Brain microvascular endothelial cell (primary cell): ENCODE results near the gene MLLT10.
"Not testable (repeated sequence)": the region's sequence is repeated elsewhere in the genome, so short reads cannot be mapped to it uniquely, and the experiment has no call there.

Experiments
- DNase-seq: peaks from one replicate; pipeline ENCODE4 v3.0.0-alpha.2; 2020
- H3K27ac ChIP-seq: fragments of 250-450 bp; sonication (Bioruptor Pico); 2 replicates; pipeline ENCODE4 v1.5.1; 2020; ENCODE audit warnings: mild to moderate bottlenecking, moderate library complexity
- H3K27me3 ChIP-seq: fragments of 250-450 bp; sonication (Bioruptor Pico); replicated peaks from 2 replicates; pipeline ENCODE4 v1.5.1; 2020; ENCODE audit warnings: mild to moderate bottlenecking
- H3K36me3 ChIP-seq: fragments of 250-450 bp; sonication (Bioruptor Pico); replicated peaks from 2 replicates; pipeline ENCODE4 v1.5.1; 2020; ENCODE audit warnings: mild to moderate bottlenecking
- H3K4me3 ChIP-seq: 2 replicates; pipeline ENCODE4 v1.5.1; 2011; ENCODE audit warnings: low read depth, mild to moderate bottlenecking, control low read depth, low read length, moderate library complexity
- in situ Hi-C: cut with HindIII; loops from 2 replicates; pipeline ENCODE4 v1.10.0; 2017; ENCODE audit warnings: low sequenced_read_pairs, low pct_ligation_motif_present
- TF ChIP-seq, protein P1 (sequence below): IDR thresholded peaks from 2 replicates; pipeline ENCODE4 v1.5.1; 2011; ENCODE audit warnings: low read depth, mild to moderate bottlenecking, moderate library complexity, low read length, control low read depth, inconsistent platforms; ENCODE audit errors: missing control alignments

Gene MLLT10

DNA sequence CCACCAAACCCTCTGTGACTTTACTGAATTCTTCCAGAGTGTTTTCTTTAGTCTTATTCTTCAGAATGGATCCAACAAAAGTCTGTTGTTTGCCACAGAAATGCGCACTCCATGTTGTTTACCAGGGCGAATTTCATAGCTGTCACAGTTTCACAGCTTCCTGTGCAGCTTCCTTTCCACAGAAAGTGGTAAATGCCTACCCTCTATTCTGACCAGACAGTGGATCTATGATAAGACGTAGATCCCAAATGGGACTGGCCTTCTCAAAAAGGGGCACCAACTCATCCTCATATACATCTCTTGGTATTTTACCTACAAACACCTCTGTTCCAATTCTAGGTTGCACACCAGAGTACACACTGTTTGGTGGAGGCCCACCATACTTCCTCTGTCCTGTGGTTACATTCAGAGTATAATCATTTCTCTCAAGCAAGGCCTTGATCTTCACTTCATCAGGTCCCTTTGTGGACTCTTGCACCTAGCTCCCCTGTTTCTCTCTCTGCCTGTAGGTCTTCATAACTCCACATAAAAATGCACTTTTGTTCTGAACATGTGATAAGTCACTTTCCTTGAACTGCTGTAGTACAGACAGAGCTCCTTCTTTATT, 91.7 kb downstream of the MLLT10 start:
- H3K27ac ChIP-seq, result no peak overlapping the region
- TF ChIP-seq, protein P1, sequence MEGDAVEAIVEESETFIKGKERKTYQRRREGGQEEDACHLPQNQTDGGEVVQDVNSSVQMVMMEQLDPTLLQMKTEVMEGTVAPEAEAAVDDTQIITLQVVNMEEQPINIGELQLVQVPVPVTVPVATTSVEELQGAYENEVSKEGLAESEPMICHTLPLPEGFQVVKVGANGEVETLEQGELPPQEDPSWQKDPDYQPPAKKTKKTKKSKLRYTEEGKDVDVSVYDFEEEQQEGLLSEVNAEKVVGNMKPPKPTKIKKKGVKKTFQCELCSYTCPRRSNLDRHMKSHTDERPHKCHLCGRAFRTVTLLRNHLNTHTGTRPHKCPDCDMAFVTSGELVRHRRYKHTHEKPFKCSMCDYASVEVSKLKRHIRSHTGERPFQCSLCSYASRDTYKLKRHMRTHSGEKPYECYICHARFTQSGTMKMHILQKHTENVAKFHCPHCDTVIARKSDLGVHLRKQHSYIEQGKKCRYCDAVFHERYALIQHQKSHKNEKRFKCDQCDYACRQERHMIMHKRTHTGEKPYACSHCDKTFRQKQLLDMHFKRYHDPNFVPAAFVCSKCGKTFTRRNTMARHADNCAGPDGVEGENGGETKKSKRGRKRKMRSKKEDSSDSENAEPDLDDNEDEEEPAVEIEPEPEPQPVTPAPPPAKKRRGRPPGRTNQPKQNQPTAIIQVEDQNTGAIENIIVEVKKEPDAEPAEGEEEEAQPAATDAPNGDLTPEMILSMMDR, result no peak
- in situ Hi-C loops, result no loop called here
- no peak for DNase-seq
- peaks cover 10% of the 10 kb centered on the region for H3K36me3 ChIP-seq
- no peaks in the 10 kb centered on the region for H3K27me3 ChIP-seq
- no peak overlapping the region for H3K4me3 ChIP-seq

DNA sequence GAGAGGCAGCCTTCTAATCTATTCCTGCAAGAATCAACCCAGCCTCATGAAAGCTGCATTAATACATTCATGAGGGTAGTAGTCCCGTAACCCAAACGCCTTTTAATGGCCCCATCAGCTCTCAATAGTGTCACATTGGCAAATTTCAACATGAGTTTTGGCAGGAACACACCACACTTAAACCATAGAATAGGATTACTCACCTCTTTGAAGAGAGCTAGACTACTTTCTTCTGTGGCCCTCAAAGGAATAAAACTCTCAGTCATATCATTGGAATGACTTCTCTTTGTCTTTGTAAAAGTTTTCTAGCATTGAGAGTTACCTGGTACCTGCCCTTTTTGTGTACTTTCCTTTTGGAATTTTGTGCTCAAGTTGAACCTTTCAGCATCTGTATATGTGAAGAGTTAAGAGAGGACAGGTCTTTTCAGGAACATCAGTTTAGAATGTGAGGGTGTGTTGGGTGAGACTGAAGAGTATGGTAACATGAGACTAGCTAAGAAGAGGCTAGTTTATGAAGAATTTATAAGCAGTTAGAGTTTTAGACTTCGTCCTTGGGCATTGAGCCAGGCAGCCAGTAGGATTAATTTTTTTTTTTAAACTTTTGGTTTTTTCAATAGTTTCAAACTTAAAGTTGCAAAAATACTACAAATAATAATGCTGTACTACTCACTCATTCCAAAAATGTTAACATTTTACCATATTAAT, 92.6 kb downstream of the MLLT10 start:
- H3K4me3 ChIP-seq, result no peak overlapping the region
- TF ChIP-seq, protein P1, result no peak
- H3K27ac ChIP-seq, result no peak overlapping the region
- peaks cover 9% of the 10 kb centered on the region for H3K36me3 ChIP-seq
- H3K27me3 ChIP-seq, result no peaks in the 10 kb centered on the region
- in situ Hi-C loops, result no loop called here
- no peak for DNase-seq

DNA sequence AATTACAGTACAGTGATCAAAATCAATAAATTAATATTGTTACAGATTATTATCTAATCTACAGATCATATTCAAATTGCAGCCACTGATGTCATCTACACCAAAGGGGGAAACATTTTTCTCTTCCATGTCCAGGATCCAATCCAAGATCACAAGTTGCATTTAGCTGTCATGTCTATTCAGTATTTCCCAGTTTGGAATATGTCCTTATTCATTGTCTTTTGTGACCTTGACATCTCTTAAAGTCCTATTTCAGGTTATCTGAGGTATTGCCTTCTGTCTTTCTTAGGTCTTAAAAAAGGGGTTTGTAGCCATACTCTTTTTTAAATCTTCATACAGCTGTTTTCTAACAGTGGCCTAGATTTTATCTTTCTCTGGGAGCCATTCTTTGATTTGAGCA, 93.3 kb downstream of the MLLT10 start:
- peaks cover 9% of the 10 kb centered on the region for H3K36me3 ChIP-seq

DNA sequence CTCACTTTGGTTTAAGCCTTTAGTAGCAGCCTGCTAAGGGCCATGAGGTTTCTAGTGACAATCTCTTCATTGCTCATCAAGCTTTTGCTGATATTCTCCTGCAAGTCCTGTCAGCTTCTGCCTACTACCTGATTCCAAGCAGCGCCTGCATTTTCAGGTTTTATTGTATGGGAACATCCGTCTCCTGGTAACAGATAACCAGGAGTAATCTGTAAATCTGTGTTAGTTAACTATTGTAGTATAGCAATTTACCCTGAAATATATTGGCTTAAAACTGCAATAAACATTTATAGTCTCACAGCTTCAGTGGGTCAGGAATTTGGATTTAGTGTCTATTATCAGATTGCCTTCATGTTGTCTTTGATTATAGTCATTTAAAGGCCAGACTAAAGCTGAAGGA, 94.0 kb downstream of the MLLT10 start:
- H3K4me3 ChIP-seq, result no peak overlapping the region
- H3K27me3 ChIP-seq, result no peaks in the 10 kb centered on the region
- no peak for DNase-seq
- in situ Hi-C loops, result no loop called here
- no peak overlapping the region for H3K27ac ChIP-seq
- TF ChIP-seq, protein P1, result no peak
- H3K36me3 ChIP-seq, result peaks cover 9% of the 10 kb centered on the region

More for the DNA sequence above, 93.3 kb downstream of the MLLT10 start:
- in situ Hi-C loops, result no loop called here
- no peak overlapping the region for H3K4me3 ChIP-seq
- no peaks in the 10 kb centered on the region for H3K27me3 ChIP-seq
- TF ChIP-seq, protein P1, result no peak
- H3K27ac ChIP-seq, result no peak overlapping the region
- DNase-seq, result no peak

DNA sequence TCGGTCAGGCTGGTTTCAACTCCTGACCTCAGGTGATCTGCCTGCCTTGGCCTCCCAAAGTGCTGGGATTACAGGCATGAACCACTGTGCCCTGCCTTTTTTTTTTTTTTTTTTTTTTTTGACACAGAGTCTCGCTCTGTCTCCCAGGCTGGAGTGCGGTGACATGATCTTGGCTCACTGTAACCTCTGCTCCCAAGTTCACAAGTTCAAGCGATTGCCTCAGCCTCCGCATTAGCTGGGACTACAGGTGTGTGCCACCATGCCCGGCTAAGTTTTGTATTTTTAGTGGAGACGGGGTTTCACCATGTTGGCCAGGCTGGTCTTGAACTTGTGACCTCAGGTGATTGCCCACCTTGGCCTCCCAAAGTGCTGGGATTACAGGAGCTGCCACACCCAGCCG, 94.6 kb downstream of the MLLT10 start:
- H3K36me3 ChIP-seq, in situ Hi-C loops, H3K27me3 ChIP-seq, DNase-seq, H3K27ac ChIP-seq, H3K4me3 ChIP-seq: not testable (repeated sequence)

DNA sequence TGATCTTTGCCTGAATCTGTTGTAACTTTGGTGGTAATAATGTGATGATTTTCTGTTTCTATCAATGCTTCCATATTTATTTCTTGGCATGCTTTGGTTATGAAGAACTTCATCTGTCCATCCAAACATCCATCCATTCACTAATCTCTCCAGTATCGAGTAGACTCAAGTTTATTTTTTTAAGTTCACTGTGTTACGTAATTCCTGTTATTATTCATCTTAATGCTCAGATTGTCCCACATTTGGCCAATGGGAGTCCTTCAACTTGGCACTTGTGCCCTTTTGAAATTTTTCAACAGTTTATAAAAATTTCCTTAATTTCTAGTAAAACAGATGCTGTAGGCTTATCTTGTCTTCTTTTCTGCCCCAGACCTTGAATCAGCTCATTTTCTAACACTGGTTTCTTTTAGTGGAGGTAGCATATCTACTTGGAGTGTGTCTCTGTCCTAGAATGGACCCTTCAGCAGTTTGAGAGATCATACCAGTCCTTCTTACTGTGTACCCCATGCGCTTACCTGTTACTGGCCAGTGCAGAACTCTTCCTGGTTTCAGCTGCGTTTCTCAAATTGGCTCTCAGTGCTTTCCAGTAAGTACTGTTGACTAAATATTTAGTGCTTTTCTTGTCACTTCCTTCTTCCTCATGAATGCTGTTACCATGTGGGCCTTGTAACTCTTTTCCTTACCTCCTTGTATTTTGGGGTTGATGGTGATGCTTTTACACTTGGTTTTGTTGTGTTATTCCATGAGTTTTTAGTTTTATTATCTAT, 100.8 kb downstream of the MLLT10 start:
- in situ Hi-C loops, result no loop called here
- H3K36me3 ChIP-seq, result peaks cover 1% of the 10 kb centered on the region
- no peaks in the 10 kb centered on the region for H3K27me3 ChIP-seq
- H3K4me3 ChIP-seq, result no peak overlapping the region
- no peak overlapping the region for H3K27ac ChIP-seq
- TF ChIP-seq, protein P1, result no peak
- no peak for DNase-seq
